Caco-2 (cell line): ENCODE results near the gene SCNN1G. TPM values are rescaled to one million over a fixed set of nuclear protein-coding genes. Genes with fewer than 3 reads are reported as not detected.

Experiments used
- BruUV-seq: library from RNA; stranded (reverse); fragments of 400-500 nt; replicated peaks from 2 replicates; lab custom pipeline; 2021; lab: Mats Ljungman, UMichigan
- CTCF ChIA-PET: fragments of 300-600 bp; sonication (Branson Sonifier 250); formaldehyde crosslinking; loops from one replicate; lab custom pipeline; 2022; ENCODE audit warnings: antibody characterized with exemption; lab: Charles Lee
- POLR2A ChIA-PET: fragments of 300-600 bp; sonication (Branson Sonifier 250); formaldehyde crosslinking; loops from one replicate; lab custom pipeline; 2022; ENCODE audit warnings: antibody characterized with exemption; lab: Charles Lee
- DNase-seq, 2 experiments: peaks; one replicate each; pipeline versions ENCODE4 v3.0.0 to v3.0.0-alpha.2; 2020 to 2022
- H3K27me3 ChIP-seq: replicated peaks from 2 replicates; pipeline ENCODE4 v1.6.0; 2011; ENCODE audit warnings: low read length; ENCODE audit not compliant: control insufficient read depth, insufficient read depth
- H3K36me3 ChIP-seq: 2 replicates; pipeline ENCODE4 v1.5.1; 2011; ENCODE audit warnings: low read length; ENCODE audit not compliant: control insufficient read depth, insufficient read depth
- H3K4me1 ChIP-seq: fragments of 250-450 bp; sonication (Bioruptor Pico); 2 replicates; pipeline ENCODE4 v1.5.1; 2020; ENCODE audit warnings: mild to moderate bottlenecking
- H3K4me3 ChIP-seq: 2 replicates; pipeline ENCODE4 v1.5.1; 2011; ENCODE audit warnings: low read depth, mild to moderate bottlenecking, control low read depth, low read length
- H3K9me3 ChIP-seq: fragments of 250-450 bp; sonication (Bioruptor Pico); 2 replicates; pipeline ENCODE4 v1.5.1; 2020; ENCODE audit warnings: mild to moderate bottlenecking, moderate library complexity
- H3K27ac Mint-ChIP-seq: one replicate; pipeline ENCODE4 v1.8.0; 2022; ENCODE audit warnings: mixed read lengths; ENCODE audit not compliant: unreplicated experiment
- H3K27me3 Mint-ChIP-seq: one replicate; pipeline ENCODE4 v1.8.0; 2022; ENCODE audit warnings: mixed read lengths; ENCODE audit not compliant: insufficient read depth, unreplicated experiment
- H3K36me3 Mint-ChIP-seq: one replicate; pipeline ENCODE4 v1.8.0; 2022; ENCODE audit warnings: mild to moderate bottlenecking, mixed read lengths; ENCODE audit not compliant: insufficient read depth, unreplicated experiment
- H3K4me1 Mint-ChIP-seq: one replicate; pipeline ENCODE4 v1.8.0; 2022; ENCODE audit warnings: low read depth, mixed read lengths; ENCODE audit not compliant: unreplicated experiment
- H3K4me3 Mint-ChIP-seq: one replicate; pipeline ENCODE4 v1.8.0; 2022; ENCODE audit warnings: mild to moderate bottlenecking, moderate library complexity, mixed read lengths; ENCODE audit not compliant: unreplicated experiment
- H3K9me3 Mint-ChIP-seq: one replicate; pipeline ENCODE4 v1.8.0; 2022; ENCODE audit warnings: mixed read lengths; ENCODE audit not compliant: unreplicated experiment
- CTCF ChIP-seq, 2 experiments: fragments of 200-600 bp in 1 of 2; IDR thresholded peaks; 1 replicate in 1 of 2; 2 replicates in 1 of 2; pipeline versions ENCODE4 v1.5.1 to v1.8.0; 2011 to 2022; ENCODE audit warnings: antibody characterized with exemption in 1 of 2, control low read depth in 1 of 2, inconsistent platforms in 1 of 2, low read depth in 1 of 2, low read length in 1 of 2, mild to moderate bottlenecking in 1 of 2, moderate library complexity in 1 of 2; ENCODE audit not compliant: insufficient read depth in 1 of 2, severe bottlenecking in 1 of 2, unreplicated experiment in 1 of 2
- intact Hi-C: fragments of 100-400 bp; cut with micrococcal nuclease; formaldehyde crosslinking; loops from one replicate; pipeline ENCODE4 v1.10.0; 2022; ENCODE audit not compliant: unreplicated experiment
- total RNA-seq: library from RNA; stranded (reverse); gene quantifications from 2 replicates; pipeline ENCODE4 v1.2.3, GENCODE V29; 2022

The SCNN1G gene
- total RNA-seq, 1 experiment from 2014 or later = not detected

GRCh38 chr16:23213831-23214230 is 31.3 kb downstream of the SCNN1G start:
- no peak for DNase-seq
- BruUV-seq = no TSS peak
- no peaks in the 10 kb centered on the region for H3K4me1 Mint-ChIP-seq
- no peak for TF ChIP-seq CTCF (IDR thresholded peaks at IDR 0.05; ENCODE audit: insufficient read depth in 1 of 2, low read depth in 1 of 2, low read length in 1 of 2, severe bottlenecking in 1 of 2, unreplicated experiment in 1 of 2)
- no peaks in the 10 kb centered on the region for H3K9me3 Mint-ChIP-seq
- Histone ChIP-seq H3K9me3 (no peaks in the 10 kb centered on the region), H3K36me3 (no peaks in the 10 kb centered on the region), H3K4me3 (no peak overlapping the region), H3K27me3 (no peaks in the 10 kb centered on the region), H3K4me1 (no peaks in the 10 kb centered on the region)
- no peaks in the 10 kb centered on the region for H3K36me3 Mint-ChIP-seq
- peaks cover 6% of the 10 kb centered on the region for H3K27me3 Mint-ChIP-seq
- H3K27ac Mint-ChIP-seq = no peak overlapping the region
- no peak overlapping the region for H3K4me3 Mint-ChIP-seq
- CTCF ChIA-PET = no interaction called here
- intact Hi-C loops = no loop called here
- POLR2A ChIA-PET = no interaction called here

- no peak for TF ChIP-seq CTCF (IDR thresholded peaks at IDR 0.05; ENCODE audit: insufficient read depth in 1 of 2, low read depth in 1 of 2, low read length in 1 of 2, severe bottlenecking in 1 of 2, unreplicated experiment in 1 of 2)
- no peaks in the 10 kb centered on the region for H3K4me1 ChIP-seq
- no TSS peak for BruUV-seq
- H3K36me3 ChIP-seq = no peaks in the 10 kb centered on the region
- Mint-ChIP-seq H3K36me3 (no peaks in the 10 kb centered on the region), H3K27me3 (no peaks in the 10 kb centered on the region), H3K4me1 (no peaks in the 10 kb centered on the region), H3K27ac (no peak overlapping the region), H3K4me3 (no peak overlapping the region), H3K9me3 (no peaks in the 10 kb centered on the region)
- H3K27me3 ChIP-seq = no peaks in the 10 kb centered on the region
- DNase-seq = no peak
- CTCF ChIA-PET = no interaction called here
- intact Hi-C loops = no loop called here
- POLR2A ChIA-PET = no interaction called here
- no peaks in the 10 kb centered on the region for H3K9me3 ChIP-seq
- no peak overlapping the region for H3K4me3 ChIP-seq
Measured at GRCh38 chr16:23214796-23215195, 32.3 kb downstream of the SCNN1G start.

GRCh38 chr16:23215435-23215834 is 32.9 kb downstream of the SCNN1G start:
- no peak for TF ChIP-seq CTCF (IDR thresholded peaks at IDR 0.05; ENCODE audit: insufficient read depth in 1 of 2, low read depth in 1 of 2, low read length in 1 of 2, severe bottlenecking in 1 of 2, unreplicated experiment in 1 of 2)
- Mint-ChIP-seq H3K4me1 (no peaks in the 10 kb centered on the region), H3K27ac (no peak overlapping the region), H3K4me3 (no peak overlapping the region), H3K27me3 (peaks cover 4% of the 10 kb centered on the region), H3K9me3 (no peaks in the 10 kb centered on the region), H3K36me3 (no peaks in the 10 kb centered on the region)
- BruUV-seq = no TSS peak
- no peaks in the 10 kb centered on the region for H3K4me1 ChIP-seq
- POLR2A ChIA-PET = no interaction called here
- CTCF ChIA-PET = no interaction called here
- intact Hi-C loops = no loop called here
- no peak overlapping the region for H3K4me3 ChIP-seq
- H3K9me3 ChIP-seq = no peaks in the 10 kb centered on the region
- no peaks in the 10 kb centered on the region for H3K27me3 ChIP-seq
- no peak for DNase-seq
- H3K36me3 ChIP-seq = no peaks in the 10 kb centered on the region
